Measurements from ENCODE around the gene PEAR1. TPM values are rescaled to one million over a fixed set of nuclear protein-coding genes. Genes with fewer than 3 reads are reported as not detected.

The PEAR1 gene
- 10 to 100 TPM in 2 of 3 donors, 1 to 10 TPM in 1; 3.3 to 14.3 (median 11.6) TPM for polyA plus RNA-seq

GRCh38 chr1:156893048-156893953, at the start of gene PEAR1:
PEAR1 (plus strand) TSS chr1:156893718; CDS start chr1:156903927, 10,209 bp downstream.
- 7 to 14% (median 14%) methylated on average over 53 to 60 of the region's 60 CpGs for WGBS, 3 donors
- H3K27ac ChIP-seq (ENCODE audit: low read depth, low read length) = no peak within 1 kb of the TSS

GRCh38 chr1:156844102-156844501, 49.4 kb upstream of the PEAR1 start:
- H3K27ac ChIP-seq (ENCODE audit: low read depth, low read length) = no peak overlapping the region
- 47 to 63% (median 54%) methylated on average over 6 of the region's 6 CpGs for WGBS, 3 donors

- H3K27ac ChIP-seq (ENCODE audit: low read depth, low read length) = no peak overlapping the region
- 23 to 35% (median 33%) methylated on average over 14 of the region's 14 CpGs for WGBS, 3 donors
Observed at GRCh38 chr1:156844638-156845037, 48.9 kb upstream of the PEAR1 start.

GRCh38 chr1:156845055-156845952, 48.2 kb upstream of the PEAR1 start:
- WGBS, 3 donors = 9 to 22% (median 11%) methylated on average over 68 to 69 of the region's 69 CpGs
- H3K27ac ChIP-seq (ENCODE audit: low read depth, low read length) = no peak overlapping the region

- 50 to 65% (median 55%) methylated on average over 18 of the region's 18 CpGs for WGBS, 3 donors
- H3K27ac ChIP-seq (ENCODE audit: low read depth, low read length) = no peak overlapping the region
Observed at GRCh38 chr1:156845953-156846545, 47.5 kb upstream of the PEAR1 start.

GRCh38 chr1:156846643-156847042, 46.9 kb upstream of the PEAR1 start:
- no peak overlapping the region for H3K27ac ChIP-seq (ENCODE audit: low read depth, low read length)
- WGBS, 3 donors = 87 to 95% (median 89%) methylated on average over 5 of the region's 5 CpGs

GRCh38 chr1:156847591-156848460, 45.7 kb upstream of the PEAR1 start:
- no peak overlapping the region for H3K27ac ChIP-seq (ENCODE audit: low read depth, low read length)
- 73 to 85% (median 74%) methylated on average over 7 of the region's 7 CpGs for WGBS, 3 donors

- H3K27ac ChIP-seq (ENCODE audit: low read depth, low read length) = no peak overlapping the region
- 12 to 30% (median 20%) methylated on average over 36 of the region's 36 CpGs for WGBS, 3 donors
Observed at GRCh38 chr1:156848461-156849150, 44.9 kb upstream of the PEAR1 start.

- 27 to 60% (median 39%) methylated on average over 21 to 23 of the region's 23 CpGs for WGBS, 3 donors
- no peak overlapping the region for H3K27ac ChIP-seq (ENCODE audit: low read depth, low read length)
Observed at GRCh38 chr1:156849151-156849496, 44.4 kb upstream of the PEAR1 start.

GRCh38 chr1:156851779-156852417, 41.6 kb upstream of the PEAR1 start:
- WGBS, 3 donors = 39 to 86% (median 77%) methylated on average over 17 of the region's 17 CpGs

GRCh38 chr1:156852418-156852874, 41.1 kb upstream of the PEAR1 start:
- WGBS, 3 donors = 30 to 50% (median 47%) methylated on average over 9 of the region's 9 CpGs

More at GRCh38 chr1:156851779-156852417, 41.6 kb upstream of the PEAR1 start:
- no peak overlapping the region for H3K27ac ChIP-seq (ENCODE audit: low read depth, low read length)

GRCh38 chr1:156853761-156854160, 39.8 kb upstream of the PEAR1 start:
- H3K27ac ChIP-seq (ENCODE audit: low read depth, low read length) = no peak overlapping the region
- WGBS, 3 donors = 92 to 98% (median 95%) methylated on average over 19 of the region's 19 CpGs

More at GRCh38 chr1:156852418-156852874, 41.1 kb upstream of the PEAR1 start:
- no peak overlapping the region for H3K27ac ChIP-seq (ENCODE audit: low read depth, low read length)

GRCh38 chr1:156854634-156855033, 38.9 kb upstream of the PEAR1 start:
- 68 to 70% (median 70%) methylated on average over 3 of the region's 3 CpGs for WGBS, 3 donors
- H3K27ac ChIP-seq (ENCODE audit: low read depth, low read length) = no peak overlapping the region

- 73 to 92% (median 82%) methylated on average over 3 of the region's 3 CpGs for WGBS, 3 donors
- no peak overlapping the region for H3K27ac ChIP-seq (ENCODE audit: low read depth, low read length)
Observed at GRCh38 chr1:156856282-156856785, 37.2 kb upstream of the PEAR1 start.

GRCh38 chr1:156857532-156857931, 36.0 kb upstream of the PEAR1 start:
- no peak overlapping the region for H3K27ac ChIP-seq (ENCODE audit: low read depth, low read length)
- WGBS, 3 donors = 65 to 68% (median 67%) methylated on average over 3 of the region's 3 CpGs

GRCh38 chr1:156858555-156858956, 35.0 kb upstream of the PEAR1 start:
- 20 to 35% (median 29%) methylated on average over 5 of the region's 5 CpGs for WGBS, 3 donors
- H3K27ac ChIP-seq (ENCODE audit: low read depth, low read length) = no peak overlapping the region

Measured in adipose tissue (tissue), 3 donors.